Activated naive CD4-positive, alpha-beta T cell treated with anti-CD3 and anti-CD28 coated beads, Interleukin-2, amount 50 U/mL, for 72 hours (primary cell): Measurements from ENCODE around the gene MPRIP. TPM values are rescaled to one million over a fixed set of nuclear protein-coding genes. Genes with fewer than 3 reads are reported as not detected.
"Not testable (repeated sequence)": the region's sequence is repeated elsewhere in the genome, so short reads cannot be mapped to it uniquely, and the experiment has no call there.

Source experiments
- ATAC-seq, 2 donors: fragments of 150-1000 bp; cut with Tn5 transposase; 2 replicates each; pipeline ENCODE4 v1.10.0; 2021; ENCODE audit warnings: mild to moderate bottlenecking in 2 of 2, moderate library complexity in 2 of 2
- DNase-seq, 2 donors: peaks; one replicate each; pipeline ENCODE4 v3.0.0; 2021 to 2022; ENCODE audit warnings: low spot score in 2 of 2
- H3K27ac Mint-ChIP-seq, 2 donors: one replicate each; pipeline ENCODE4 v1.8.0; 2022; ENCODE audit warnings: mild to moderate bottlenecking in 2 of 2, mixed read lengths in 2 of 2
- H3K36me3 Mint-ChIP-seq, 2 donors: one replicate each; pipeline ENCODE4 v1.8.0; 2022; ENCODE audit warnings: mixed read lengths in 2 of 2
- H3K9me3 Mint-ChIP-seq, 2 donors: one replicate each; pipeline ENCODE4 v1.8.0; 2022; ENCODE audit warnings: mixed read lengths in 2 of 2
- total RNA-seq, 2 donors: library from RNA; stranded (reverse); gene quantifications; one replicate each; pipeline ENCODE4 v1.2.3, GENCODE V29; 2022

The MPRIP gene
- 100 to 1,000 TPM in 1 of 2 donors, 10 to 100 TPM in 1; 67.4 to 134 TPM for total RNA-seq

GRCh38 chr17:17042384-17042736 lies at the start of gene MPRIP:
TSS of gene MPRIP (plus strand) at chr17:17042457. CDS start at chr17:17042849, 392 bp downstream.
- DNase-seq = no peak
- Mint-ChIP-seq H3K27ac (peak within 1 kb of the TSS; percentile 55 to 90), H3K9me3 (no peaks in the 10 kb centered on the region), H3K36me3 (peaks cover 0 to 6% of the 10 kb centered on the region in 2 donors)
- no peak for ATAC-seq

- DNase-seq = no peak
- Mint-ChIP-seq H3K27ac (no peak overlapping the region), H3K36me3 (no peaks in the 10 kb centered on the region), H3K9me3 (no peaks in the 10 kb centered on the region)
- ATAC-seq = no peak
Observed at GRCh38 chr17:16994631-16995030, 47.6 kb upstream of the MPRIP start.

GRCh38 chr17:16995930-16996329 lies 46.3 kb upstream of the MPRIP start:
- no peaks in the 10 kb centered on the region for H3K36me3 Mint-ChIP-seq
- DNase-seq = no peak
- H3K27ac Mint-ChIP-seq = no peak overlapping the region
- no peaks in the 10 kb centered on the region for H3K9me3 Mint-ChIP-seq
- ATAC-seq = no peak

- ATAC-seq, DNase-seq, H3K9me3 Mint-ChIP-seq, H3K36me3 Mint-ChIP-seq, H3K27ac Mint-ChIP-seq: not testable (repeated sequence)
Observed at GRCh38 chr17:16996726-16997125, 45.5 kb upstream of the MPRIP start.

- no peaks in the 10 kb centered on the region for H3K36me3 Mint-ChIP-seq
- no peak overlapping the region for H3K27ac Mint-ChIP-seq
- ATAC-seq (peak in 1 of 2 donors; percentile 91), DNase-seq (peak in 1 of 2 donors; percentile 79)
- H3K9me3 Mint-ChIP-seq = no peaks in the 10 kb centered on the region
Observed at GRCh38 chr17:16997514-16998429, 44.5 kb upstream of the MPRIP start.

- no peak for DNase-seq
- no peak for ATAC-seq
- Mint-ChIP-seq H3K27ac (no peak overlapping the region), H3K36me3 (no peaks in the 10 kb centered on the region), H3K9me3 (no peaks in the 10 kb centered on the region)
Observed at GRCh38 chr17:16999931-17000625, 42.2 kb upstream of the MPRIP start.

- no peak overlapping the region for H3K27ac Mint-ChIP-seq
- ATAC-seq = peak in 1 of 2 donors; percentile 44
- H3K9me3 Mint-ChIP-seq = no peaks in the 10 kb centered on the region
- no peaks in the 10 kb centered on the region for H3K36me3 Mint-ChIP-seq
- DNase-seq = no peak
Observed at GRCh38 chr17:17001076-17001777, 41.0 kb upstream of the MPRIP start.

GRCh38 chr17:17001874-17002520 lies 40.3 kb upstream of the MPRIP start:
- H3K36me3 Mint-ChIP-seq = no peaks in the 10 kb centered on the region
- ATAC-seq (peak; percentile 75 to 96), DNase-seq (peak; percentile 72 to 89)
- no peak overlapping the region for H3K27ac Mint-ChIP-seq
- H3K9me3 Mint-ChIP-seq = no peaks in the 10 kb centered on the region

GRCh38 chr17:17002731-17003715 lies 39.2 kb upstream of the MPRIP start:
- ATAC-seq, H3K36me3 Mint-ChIP-seq, H3K9me3 Mint-ChIP-seq, H3K27ac Mint-ChIP-seq: not testable (repeated sequence)
- peak in 1 of 2 donors; percentile 50 for DNase-seq

GRCh38 chr17:17004251-17004996 lies 37.8 kb upstream of the MPRIP start:
- Mint-ChIP-seq H3K9me3 (no peaks in the 10 kb centered on the region), H3K27ac (no peak overlapping the region), H3K36me3 (no peaks in the 10 kb centered on the region)
- DNase-seq = no peak
- ATAC-seq = no peak

GRCh38 chr17:17004997-17005614 lies 37.2 kb upstream of the MPRIP start:
- H3K9me3 Mint-ChIP-seq, DNase-seq, H3K27ac Mint-ChIP-seq, H3K36me3 Mint-ChIP-seq, ATAC-seq: not testable (repeated sequence)

- ATAC-seq, H3K9me3 Mint-ChIP-seq, H3K36me3 Mint-ChIP-seq, DNase-seq, H3K27ac Mint-ChIP-seq: not testable (repeated sequence)
Observed at GRCh38 chr17:17007891-17008290, 34.4 kb upstream of the MPRIP start.

GRCh38 chr17:17008621-17009397 lies 33.4 kb upstream of the MPRIP start:
- not testable (repeated sequence) for ATAC-seq, H3K27ac Mint-ChIP-seq, H3K9me3 Mint-ChIP-seq

GRCh38 chr17:17009972-17010371 lies 32.3 kb upstream of the MPRIP start:
- DNase-seq, H3K36me3 Mint-ChIP-seq, H3K9me3 Mint-ChIP-seq, H3K27ac Mint-ChIP-seq, ATAC-seq: not testable (repeated sequence)

More at GRCh38 chr17:17008621-17009397, 33.4 kb upstream of the MPRIP start:
- not testable (repeated sequence) for H3K36me3 Mint-ChIP-seq, DNase-seq
